GM18907 (cell line): Measurements from ENCODE around the gene KIAA0408.
A peak's percentile ranks its signal among the peaks of the same experiment; 100 is the strongest.

Experiments used
- ATAC-seq: cut with Tn5 transposase; IDR thresholded peaks from one replicate; pipeline ENCODE4 v1.9.1; 2021; ENCODE audit warnings: mild to moderate bottlenecking, moderate library complexity; ENCODE audit not compliant: unreplicated experiment

Gene KIAA0408

GRCh38 chr6:127459231-127459641 is at the start of gene KIAA0408:
KIAA0408 (minus strand) TSS chr6:127459389; CDS start chr6:127453981, 5,408 bp downstream.
- ATAC-seq: no peak

- no peak for ATAC-seq
Measured at GRCh38 chr6:127506894-127507293, 47.7 kb upstream of the KIAA0408 start.

DNA sequence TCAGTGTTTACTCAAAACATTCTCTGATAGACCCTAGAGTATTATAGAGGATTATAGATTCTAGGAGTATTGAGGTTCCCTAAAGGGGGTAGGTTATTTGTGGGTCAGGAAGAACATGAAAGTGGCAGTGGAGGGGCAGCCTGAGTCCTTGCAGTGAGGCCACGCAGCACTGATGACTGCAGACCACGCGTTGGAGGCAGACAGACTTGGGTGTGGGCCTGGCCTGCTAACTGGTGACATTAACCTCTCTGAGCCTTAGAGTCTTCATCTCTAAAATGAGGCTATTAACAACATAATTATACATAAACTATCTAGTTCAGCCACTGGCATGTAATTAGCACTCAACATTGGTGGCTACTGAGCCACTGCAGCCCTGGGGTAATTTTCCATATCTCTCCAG is 43.8 kb upstream of the KIAA0408 start:
- no peak for ATAC-seq

DNA sequence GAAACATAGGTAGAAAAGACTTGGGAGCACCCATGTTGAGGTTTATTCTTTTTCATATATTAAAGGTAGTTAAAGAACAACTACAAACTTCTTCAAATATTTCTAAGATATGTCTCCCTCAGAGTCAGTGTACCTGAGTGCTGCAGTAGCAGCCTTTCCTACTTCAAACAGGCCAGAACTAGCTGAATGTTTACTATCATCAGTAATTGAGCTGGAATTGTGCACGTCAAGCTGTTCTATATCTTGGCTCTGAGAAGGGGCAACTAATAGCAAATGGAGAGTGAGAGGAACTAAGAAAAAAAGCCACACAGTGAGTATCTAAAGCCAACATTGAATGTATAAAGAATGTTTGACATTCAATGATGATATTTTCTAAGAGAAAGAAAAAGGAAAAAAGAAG is 38.2 kb upstream of the KIAA0408 start:
- ATAC-seq: no peak

GRCh38 chr6:127496471-127496870 is 37.3 kb upstream of the KIAA0408 start:
- no peak for ATAC-seq

DNA sequence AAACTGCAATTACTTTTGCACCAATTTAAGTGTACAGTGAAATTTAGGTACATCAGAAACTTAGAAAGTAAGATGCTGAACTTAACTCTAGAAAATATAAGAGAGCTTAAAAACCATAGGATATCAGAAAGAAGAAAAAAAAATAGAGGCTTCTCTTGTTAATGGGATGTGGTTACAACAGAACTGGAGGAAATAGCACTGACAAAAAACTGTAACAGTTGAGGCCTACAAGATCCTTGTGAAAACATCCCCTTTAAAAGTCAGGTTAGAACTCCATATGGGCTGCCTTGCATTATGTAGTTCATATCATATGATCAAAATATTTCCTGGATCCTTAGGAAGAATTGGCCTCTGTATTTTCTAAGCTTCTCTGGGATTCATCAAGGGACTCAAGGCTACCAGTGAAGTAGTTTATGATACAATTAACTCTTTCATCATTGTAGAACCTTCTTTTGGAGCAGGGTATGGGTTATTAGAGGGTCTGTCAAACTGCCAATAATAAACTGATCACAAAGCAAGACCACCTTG is 35.1 kb upstream of the KIAA0408 start:
- ATAC-seq: no peak

GRCh38 chr6:127489248-127489647 is 30.1 kb upstream of the KIAA0408 start:
- no peak for ATAC-seq

- ATAC-seq: no peak
Measured at GRCh38 chr6:127486934-127487333, 27.7 kb upstream of the KIAA0408 start.

GRCh38 chr6:127484212-127484863 is 25.1 kb upstream of the KIAA0408 start:
- ATAC-seq: peak; percentile 99

- ATAC-seq: peak; percentile 40
Measured at GRCh38 chr6:127483399-127484055, 24.3 kb upstream of the KIAA0408 start.

DNA sequence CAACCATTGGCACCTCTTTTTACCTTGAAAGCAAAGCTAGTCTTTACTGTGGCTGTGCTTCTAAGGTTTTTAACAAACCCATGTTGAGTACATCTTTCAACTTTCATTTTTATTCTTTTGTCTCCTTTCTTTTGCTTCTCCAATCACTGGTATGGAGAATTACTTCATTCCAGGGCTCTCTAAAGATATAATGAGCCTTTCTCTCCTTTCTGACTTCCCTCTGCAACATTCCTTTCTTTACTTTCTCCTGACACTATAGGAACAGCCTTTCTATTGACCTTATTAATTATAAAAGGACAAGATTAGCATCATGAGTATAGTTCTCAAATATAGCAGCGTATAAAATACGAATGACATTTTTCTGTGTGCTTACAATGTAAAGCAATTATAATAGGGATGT is 23.1 kb upstream of the KIAA0408 start:
- no peak for ATAC-seq

DNA sequence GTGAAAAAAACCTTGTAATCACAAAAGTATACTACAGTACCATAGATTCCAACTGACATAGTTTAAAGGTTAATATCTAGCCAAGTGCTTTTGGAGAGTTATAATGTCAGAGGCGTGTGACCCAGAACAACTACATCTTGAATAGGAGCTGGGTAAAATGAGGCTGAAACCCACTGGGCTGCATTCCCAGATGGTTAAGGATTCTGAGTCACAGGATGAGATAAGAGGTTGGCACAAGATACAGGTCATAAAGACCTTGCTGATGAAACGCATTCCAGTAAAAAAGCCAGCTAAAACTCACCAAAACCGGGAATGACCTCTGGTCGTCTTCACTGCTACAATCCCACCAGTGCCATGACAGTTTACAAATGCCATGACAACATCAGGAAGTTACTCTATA is 22.4 kb upstream of the KIAA0408 start:
- no peak for ATAC-seq

GRCh38 chr6:127481111-127481510 is 21.9 kb upstream of the KIAA0408 start:
- no peak for ATAC-seq

DNA sequence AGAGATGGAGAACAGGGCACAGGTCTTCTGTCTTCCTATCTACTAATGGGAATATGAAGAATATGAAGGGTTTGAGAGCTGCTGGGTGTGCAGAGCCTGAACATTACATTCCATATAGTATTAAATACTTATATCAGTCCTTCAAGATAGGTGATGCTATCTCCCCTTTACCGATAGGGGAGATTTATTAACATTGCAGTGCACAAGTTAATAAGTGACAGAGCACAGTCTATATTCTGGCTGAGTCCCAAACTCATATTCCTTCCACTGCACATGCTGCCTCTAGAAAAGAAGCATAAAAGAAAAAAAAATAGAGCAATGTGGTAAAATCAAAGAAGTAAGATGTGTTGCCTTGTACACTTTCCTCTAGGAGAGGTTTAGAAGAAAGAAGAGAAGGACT is 18.5 kb upstream of the KIAA0408 start:
- no peak for ATAC-seq

DNA sequence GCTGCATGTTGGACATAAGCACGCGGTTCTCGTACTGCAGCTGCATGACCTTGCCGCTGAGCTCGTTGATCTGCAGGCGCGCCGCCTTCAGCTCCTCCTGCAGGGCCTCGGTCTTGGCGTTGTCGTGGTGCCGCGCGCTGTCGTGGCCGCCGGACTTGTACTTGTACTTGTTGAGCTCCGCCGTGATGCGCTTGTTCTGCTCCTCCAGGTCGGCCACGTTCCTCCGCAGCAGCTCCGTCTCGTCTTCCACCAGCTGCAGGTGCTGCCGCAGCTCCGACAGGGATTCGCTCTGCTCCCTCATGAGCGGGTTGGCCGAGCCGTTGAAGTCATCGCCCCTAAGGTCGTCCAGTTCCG is 16.6 kb upstream of the KIAA0408 start:
- ATAC-seq: no peak

DNA sequence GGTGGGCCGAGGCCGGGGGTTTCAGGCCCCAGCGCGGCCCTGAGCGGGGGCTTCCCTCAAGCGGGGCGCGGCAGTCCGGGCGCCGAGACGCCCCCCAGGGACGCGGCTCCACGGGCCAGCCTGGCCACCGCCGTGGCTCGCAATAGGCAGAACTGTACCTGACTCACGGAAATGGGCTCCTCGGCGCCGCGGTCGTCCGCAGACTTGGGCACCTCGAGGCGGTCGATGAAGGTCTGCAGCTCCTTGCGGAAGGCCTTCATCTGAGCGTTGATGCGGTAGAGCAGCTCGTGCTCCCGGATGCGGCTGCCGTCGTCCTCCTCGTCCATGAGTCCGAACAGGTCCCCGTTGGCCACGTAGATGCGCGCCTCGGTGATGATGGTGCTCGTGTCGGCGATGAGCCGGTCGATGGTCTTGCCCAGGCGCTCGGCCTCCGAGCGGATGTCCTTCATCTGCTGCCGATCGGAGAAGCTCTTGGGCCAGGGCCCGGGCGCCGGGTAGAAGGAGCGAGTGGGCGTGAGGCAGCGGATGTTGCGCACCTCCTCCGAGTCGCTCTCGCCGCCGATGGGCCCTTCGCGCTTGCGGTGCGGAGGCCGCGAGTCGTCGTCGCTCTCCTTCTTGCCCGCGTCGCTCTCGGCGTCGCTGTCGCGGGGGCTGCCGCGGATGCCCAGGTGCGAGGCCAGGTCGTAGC is 16.1 kb upstream of the KIAA0408 start:
- no peak for ATAC-seq

GRCh38 chr6:127471379-127472255 is 12.4 kb upstream of the KIAA0408 start:
- no peak for ATAC-seq

- ATAC-seq: no peak
Measured at GRCh38 chr6:127468936-127469335, 9.7 kb upstream of the KIAA0408 start.

DNA sequence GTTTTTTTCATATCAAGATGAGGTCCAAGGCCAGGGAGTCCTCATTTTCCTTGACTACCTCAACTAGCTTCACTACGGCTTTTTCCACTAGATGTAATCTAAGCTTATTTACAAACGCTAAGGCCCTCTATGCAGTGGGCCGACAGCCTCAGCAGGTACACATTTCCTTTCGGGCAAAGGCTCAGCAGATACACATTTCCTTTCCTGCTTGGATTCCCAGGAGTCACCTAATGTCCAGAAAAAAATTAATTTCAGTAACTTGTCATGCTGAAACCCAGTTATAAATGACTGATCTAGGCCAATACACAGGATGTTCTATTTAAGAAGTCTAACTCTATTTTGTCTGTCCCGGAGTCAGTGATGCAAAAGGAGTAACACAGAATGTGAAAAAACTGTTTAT is 7.2 kb upstream of the KIAA0408 start:
- no peak for ATAC-seq

DNA sequence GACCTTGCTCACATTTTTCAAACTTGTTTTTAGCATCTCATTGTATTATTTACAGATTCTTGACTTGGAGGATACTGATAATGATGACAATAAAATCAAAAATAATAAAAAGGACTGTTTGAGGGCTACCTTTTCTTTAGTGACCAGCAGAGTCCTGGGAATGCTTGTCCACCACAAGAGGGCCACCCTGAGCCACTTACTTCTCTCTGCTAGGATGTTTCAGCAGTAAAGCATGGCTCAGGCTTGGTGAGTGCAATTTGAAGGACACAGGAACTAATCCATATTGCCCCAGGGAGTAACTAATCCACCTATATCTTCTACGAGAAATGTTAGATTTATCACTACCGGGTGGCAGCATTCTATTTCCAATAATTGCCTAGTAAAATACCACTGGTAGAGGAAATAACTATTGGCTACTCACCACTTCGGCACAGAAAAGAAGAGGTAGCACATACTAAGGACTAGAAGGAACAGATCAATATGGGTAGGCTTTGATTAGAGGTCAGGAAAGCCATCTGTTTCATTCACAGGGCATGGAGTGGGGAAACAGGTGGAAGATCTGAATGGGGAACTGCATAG is 5.8 kb upstream of the KIAA0408 start:
- ATAC-seq: peak; percentile 91
